Trophoblast cell (in vitro differentiated cells and primary cell): Measurements from ENCODE around the gene HSD17B8.

Source experiments
- DNase-seq, 2 donors: peaks; one replicate each; pipeline ENCODE4 v3.0.0-alpha.2; 2016
- H2AFZ ChIP-seq: 2 replicates; pipeline ENCODE4 v1.6.1; 2013; ENCODE audit warnings: low read length, moderate library complexity, mild to moderate bottlenecking; ENCODE audit not compliant: insufficient read depth, poor library complexity
- H2AK5ac ChIP-seq: 2 replicates; pipeline ENCODE4 v1.6.1; 2013; ENCODE audit warnings: mild to moderate bottlenecking, low read length
- H2BK120ac ChIP-seq: 2 replicates; pipeline ENCODE4 v1.6.1; 2013; ENCODE audit warnings: low read length, mild to moderate bottlenecking, moderate library complexity; ENCODE audit not compliant: insufficient read depth, poor library complexity
- H2BK12ac ChIP-seq: 2 replicates; pipeline ENCODE4 v1.6.1; 2013; ENCODE audit warnings: mild to moderate bottlenecking, low read length, moderate library complexity
- H2BK5ac ChIP-seq: 2 replicates; pipeline ENCODE4 v1.6.1; 2013; ENCODE audit warnings: low read length, low read depth, moderate library complexity, mild to moderate bottlenecking; ENCODE audit not compliant: poor library complexity
- H3K14ac ChIP-seq: 2 replicates; pipeline ENCODE4 v1.6.1; 2013; ENCODE audit warnings: mild to moderate bottlenecking, low read length
- H3K18ac ChIP-seq: 2 replicates; pipeline ENCODE4 v1.6.1; 2013; ENCODE audit warnings: mild to moderate bottlenecking, low read length
- H3K23ac ChIP-seq: 2 replicates; pipeline ENCODE4 v1.6.1; 2013; ENCODE audit warnings: low read length
- H3K27ac ChIP-seq: 2 replicates; pipeline ENCODE4 v1.5.1; 2013; ENCODE audit warnings: low read depth, mild to moderate bottlenecking, inconsistent platforms, low read length, moderate library complexity
- H3K27me3 ChIP-seq: 2 replicates; pipeline ENCODE4 v1.6.1; 2013; ENCODE audit warnings: inconsistent platforms, mild to moderate bottlenecking, low read length, moderate library complexity; ENCODE audit not compliant: insufficient read depth
- H3K36me3 ChIP-seq, 2 experiments: 1 replicate in 1 of 2; 2 replicates in 1 of 2; pipeline ENCODE4 v1.6.1; 2013; ENCODE audit warnings: low read length in 2 of 2, mild to moderate bottlenecking in 2 of 2, moderate library complexity in 1 of 2; ENCODE audit not compliant: insufficient read depth in 2 of 2, control insufficient read depth in 1 of 2
- H3K4ac ChIP-seq: 2 replicates; pipeline ENCODE4 v1.6.1; 2013; ENCODE audit warnings: low read depth, mild to moderate bottlenecking, low read length, moderate library complexity
- H3K4me1 ChIP-seq, 2 experiments: 1 replicate in 1 of 2; 2 replicates in 1 of 2; pipeline ENCODE4 v1.6.1; 2013; ENCODE audit warnings: low read length in 2 of 2, mild to moderate bottlenecking in 2 of 2, moderate library complexity in 1 of 2; ENCODE audit not compliant: insufficient read depth in 2 of 2, control insufficient read depth in 1 of 2
- H3K4me2 ChIP-seq: 2 replicates; pipeline ENCODE4 v1.6.1; 2013; ENCODE audit warnings: inconsistent platforms, mild to moderate bottlenecking, low read length, moderate library complexity
- H3K4me3 ChIP-seq: 2 replicates; pipeline ENCODE4 v1.5.1; 2013; ENCODE audit warnings: mild to moderate bottlenecking, low read depth, low read length, inconsistent platforms
- H3K79me1 ChIP-seq: one replicate; pipeline ENCODE4 v1.6.1; 2013; ENCODE audit warnings: low read length
- H3K79me2 ChIP-seq: 2 replicates; pipeline ENCODE4 v1.6.1; 2013; ENCODE audit warnings: low read length, mild to moderate bottlenecking; ENCODE audit not compliant: control insufficient read depth, insufficient read depth, poor library complexity
- H3K9ac ChIP-seq: 2 replicates; pipeline ENCODE4 v1.6.1; 2013; ENCODE audit warnings: mild to moderate bottlenecking, low read length
- H3K9me3 ChIP-seq: 2 replicates; pipeline ENCODE4 v1.6.1; 2013; ENCODE audit warnings: low read depth, mild to moderate bottlenecking, control low read depth, inconsistent platforms, low read length; ENCODE audit not compliant: insufficient read depth
- H4K12ac ChIP-seq: 2 replicates; pipeline ENCODE4 v1.6.1; 2013; ENCODE audit warnings: low read depth, mild to moderate bottlenecking, low read length, moderate library complexity
- H4K8ac ChIP-seq: 2 replicates; pipeline ENCODE4 v1.6.1; 2013; ENCODE audit warnings: low read depth, mild to moderate bottlenecking, low read length, moderate library complexity
- H4K91ac ChIP-seq: one replicate; pipeline ENCODE4 v1.6.1; 2013; ENCODE audit warnings: low read depth, mild to moderate bottlenecking, low read length, moderate library complexity
- WGBS: extraction: QIAGEN DNeasy Blood & Tissue Kit; methylation state at CpG from one replicate; pipeline ENCODE4 v1.1.7; 2013; ENCODE audit warnings: missing lambda C conversion rate; ENCODE audit not compliant: insufficient read length, insufficient coverage; ENCODE audit errors: extremely low coverage; 5-methylcytosine and 5-hydroxymethylcytosine counted together

The HSD17B8 gene

GRCh38 chr6:33189164-33189563 is 15.3 kb upstream of the HSD17B8 start:
- no peak overlapping the region for H2BK120ac ChIP-seq
- no peak overlapping the region for H3K14ac ChIP-seq
- no peaks in the 10 kb centered on the region for H3K9me3 ChIP-seq
- H4K8ac ChIP-seq, result no peak overlapping the region
- H3K4me3 ChIP-seq, result no peak overlapping the region
- no peak overlapping the region for H4K91ac ChIP-seq
- DNase-seq, result no peak
- no peak overlapping the region for H3K27ac ChIP-seq
- H3K23ac ChIP-seq, result no peak overlapping the region
- H3K79me2 ChIP-seq, result no peaks in the 10 kb centered on the region
- no peak overlapping the region for H4K12ac ChIP-seq
- no peak overlapping the region for H2BK5ac ChIP-seq
- H3K9ac ChIP-seq, result no peak overlapping the region
- H3K4me1 ChIP-seq, result peaks cover 16 to 22% of the 10 kb centered on the region in 2 experiments
- no CpG with 5 or more reads among the region's 8 CpGs for WGBS
- no peak overlapping the region for H2AK5ac ChIP-seq
- H3K27me3 ChIP-seq, result peaks cover 8% of the 10 kb centered on the region
- no peak overlapping the region for H2AFZ ChIP-seq
- H3K4me2 ChIP-seq, result no peak overlapping the region
- H3K18ac ChIP-seq, result no peak overlapping the region
- no peak overlapping the region for H3K4ac ChIP-seq
- no peak overlapping the region for H2BK12ac ChIP-seq
- peaks cover 0 to 2% of the 10 kb centered on the region in 2 experiments for H3K36me3 ChIP-seq
- peaks cover 6% of the 10 kb centered on the region for H3K79me1 ChIP-seq

GRCh38 chr6:33189625-33190448 is 14.6 kb upstream of the HSD17B8 start:
- Histone ChIP-seq H3K4me1 (peaks cover 16 to 22% of the 10 kb centered on the region in 2 experiments), H2BK120ac (no peak overlapping the region), H3K79me1 (peaks cover 6% of the 10 kb centered on the region), H2BK12ac (no peak overlapping the region), H3K9ac (no peak overlapping the region), H3K36me3 (peaks cover 3 to 7% of the 10 kb centered on the region in 2 experiments), H2AFZ (no peak overlapping the region), H3K23ac (no peak overlapping the region), H4K12ac (no peak overlapping the region), H2BK5ac (no peak overlapping the region), H3K27me3 (peaks cover 8% of the 10 kb centered on the region), H2AK5ac (no peak overlapping the region), H3K9me3 (no peaks in the 10 kb centered on the region), H4K8ac (no peak overlapping the region), H3K27ac (no peak overlapping the region), H4K91ac (no peak overlapping the region), H3K18ac (no peak overlapping the region), H3K79me2 (no peaks in the 10 kb centered on the region), H3K4me2 (no peak overlapping the region), H3K4ac (no peak overlapping the region), H3K4me3 (no peak overlapping the region), H3K14ac (no peak overlapping the region)
- 100% methylated on average over 1 of the region's 7 CpGs for WGBS
- DNase-seq, result no peak

GRCh38 chr6:33190504-33191107 is 13.8 kb upstream of the HSD17B8 start:
- Histone ChIP-seq H3K14ac (no peak overlapping the region), H3K79me1 (peaks cover 6% of the 10 kb centered on the region), H4K12ac (no peak overlapping the region), H3K27me3 (peaks cover 8% of the 10 kb centered on the region), H3K36me3 (peaks cover 11 to 14% of the 10 kb centered on the region in 2 experiments), H3K9ac (no peak overlapping the region), H3K4me3 (no peak overlapping the region), H3K9me3 (no peaks in the 10 kb centered on the region), H3K4me2 (no peak overlapping the region), H4K8ac (no peak overlapping the region), H2AK5ac (no peak overlapping the region), H3K23ac (no peak overlapping the region), H3K4me1 (peaks cover 16 to 22% of the 10 kb centered on the region in 2 experiments), H3K79me2 (no peaks in the 10 kb centered on the region), H2BK5ac (no peak overlapping the region), H3K18ac (no peak overlapping the region), H2BK120ac (no peak overlapping the region), H4K91ac (peak overlapping the region; percentile 7), H2AFZ (no peak overlapping the region), H3K4ac (no peak overlapping the region), H3K27ac (no peak overlapping the region), H2BK12ac (peak overlapping the region; percentile 25)
- no CpG with 5 or more reads among the region's 11 CpGs for WGBS
- no peak for DNase-seq

GRCh38 chr6:33191383-33192104 is 12.9 kb upstream of the HSD17B8 start:
- WGBS, result no CpG with 5 or more reads among the region's 8 CpGs
- H3K4me2 ChIP-seq, result peak overlapping the region; percentile 32
- peaks cover 8% of the 10 kb centered on the region for H3K27me3 ChIP-seq
- no peak overlapping the region for H2BK120ac ChIP-seq
- H2AK5ac ChIP-seq, result no peak overlapping the region
- no peak overlapping the region for H3K23ac ChIP-seq
- H4K8ac ChIP-seq, result no peak overlapping the region
- no peak for DNase-seq
- peaks cover 18 to 21% of the 10 kb centered on the region in 2 experiments for H3K36me3 ChIP-seq
- H3K9me3 ChIP-seq, result no peaks in the 10 kb centered on the region
- no peak overlapping the region for H3K4me3 ChIP-seq
- H3K4ac ChIP-seq, result no peak overlapping the region
- H4K12ac ChIP-seq, result no peak overlapping the region
- H3K9ac ChIP-seq, result no peak overlapping the region
- peaks cover 16 to 22% of the 10 kb centered on the region in 2 experiments for H3K4me1 ChIP-seq
- H4K91ac ChIP-seq, result peak overlapping the region; percentile 39
- H3K14ac ChIP-seq, result no peak overlapping the region
- no peak overlapping the region for H2AFZ ChIP-seq
- peak overlapping the region; percentile 20 for H2BK12ac ChIP-seq
- H2BK5ac ChIP-seq, result no peak overlapping the region
- H3K27ac ChIP-seq, result no peak overlapping the region
- peaks cover 6% of the 10 kb centered on the region for H3K79me1 ChIP-seq
- peak overlapping the region; percentile 33 for H3K18ac ChIP-seq
- no peaks in the 10 kb centered on the region for H3K79me2 ChIP-seq
